DOHH2 (cell line): ENCODE measurements around the gene UBR2.
A peak's percentile ranks its signal among the peaks of the same experiment; 100 is the strongest.

Source experiments
- H3F3A ChIP-seq: fragments of 200-600 bp; sonication (generic), shearing (Covaris generic); 2 replicates; pipeline ENCODE4 v1.6.0; 2016; ENCODE audit warnings: antibody characterized with exemption, mild to moderate bottlenecking; ENCODE audit not compliant: control insufficient read depth, insufficient read depth
- H3K27ac ChIP-seq: fragments of 200-600 bp; sonication (generic); 2 replicates; pipeline ENCODE4 v1.5.1; 2014; ENCODE audit warnings: low read depth, mild to moderate bottlenecking, low read length, moderate library complexity
- H3K27me3 ChIP-seq: fragments of 200-600 bp; sonication (generic); 2 replicates; pipeline ENCODE4 v1.6.1; 2014; ENCODE audit warnings: mild to moderate bottlenecking, low read length, mixed read lengths; ENCODE audit not compliant: control insufficient read depth
- H3K36me3 ChIP-seq: fragments of 200-600 bp; sonication (generic); 2 replicates; pipeline ENCODE4 v1.6.1; 2014; ENCODE audit warnings: mild to moderate bottlenecking, low read length, moderate library complexity, mixed read lengths; ENCODE audit not compliant: control insufficient read depth
- H3K4me1 ChIP-seq: fragments of 200-600 bp; sonication (generic); 2 replicates; pipeline ENCODE4 v1.6.1; 2014; ENCODE audit warnings: mild to moderate bottlenecking, low read length, mixed read lengths; ENCODE audit not compliant: control insufficient read depth
- H3K4me2 ChIP-seq: fragments of 200-600 bp; sonication (generic); 2 replicates; pipeline ENCODE4 v1.6.0; 2014; ENCODE audit warnings: mild to moderate bottlenecking, low read length, moderate library complexity
- H3K4me3 ChIP-seq: fragments of 200-600 bp; sonication (generic); 2 replicates; pipeline ENCODE4 v1.5.1; 2014; ENCODE audit warnings: mild to moderate bottlenecking, low read length, mixed read lengths
- H3K79me2 ChIP-seq: fragments of 200-600 bp; sonication (generic); 2 replicates; pipeline ENCODE4 v1.6.1; 2014; ENCODE audit warnings: mild to moderate bottlenecking, low read length, mixed read lengths; ENCODE audit not compliant: control insufficient read depth
- H3K9me2 ChIP-seq: fragments of 200-600 bp; sonication (generic); replicated peaks from 2 replicates; pipeline ENCODE4 v1.6.1; 2014; ENCODE audit warnings: mild to moderate bottlenecking, low read length, mixed read lengths; ENCODE audit not compliant: control insufficient read depth
- H3K9me3 ChIP-seq: fragments of 200-600 bp; sonication (generic); 2 replicates; pipeline ENCODE4 v1.6.1; 2014; ENCODE audit warnings: antibody characterized with exemption, low read length, mixed read lengths; ENCODE audit not compliant: control insufficient read depth, insufficient read depth
- H4K20me1 ChIP-seq: fragments of 200-600 bp; sonication (generic); 2 replicates; pipeline ENCODE4 v1.6.0; 2014; ENCODE audit warnings: low read depth, mild to moderate bottlenecking, antibody characterized with exemption, low read length, moderate library complexity; ENCODE audit not compliant: control insufficient read depth, insufficient read depth
- EZH2phosphoT487 ChIP-seq: fragments of 200-600 bp; sonication (generic); IDR thresholded peaks from 2 replicates; pipeline ENCODE4 v1.6.1; 2017; ENCODE audit warnings: borderline replicate concordance, mild to moderate bottlenecking, antibody characterized with exemption, low read length, moderate library complexity, mixed read lengths
- TF ChIP-seq, protein P1 (sequence below): fragments of 200-600 bp; sonication (generic); IDR thresholded peaks from one replicate; pipeline ENCODE4 v1.5.1; 2014; ENCODE audit warnings: antibody characterized with exemption, mild to moderate bottlenecking, low read depth, low read length; ENCODE audit not compliant: poor library complexity, severe bottlenecking

UBR2 gene

DNA sequence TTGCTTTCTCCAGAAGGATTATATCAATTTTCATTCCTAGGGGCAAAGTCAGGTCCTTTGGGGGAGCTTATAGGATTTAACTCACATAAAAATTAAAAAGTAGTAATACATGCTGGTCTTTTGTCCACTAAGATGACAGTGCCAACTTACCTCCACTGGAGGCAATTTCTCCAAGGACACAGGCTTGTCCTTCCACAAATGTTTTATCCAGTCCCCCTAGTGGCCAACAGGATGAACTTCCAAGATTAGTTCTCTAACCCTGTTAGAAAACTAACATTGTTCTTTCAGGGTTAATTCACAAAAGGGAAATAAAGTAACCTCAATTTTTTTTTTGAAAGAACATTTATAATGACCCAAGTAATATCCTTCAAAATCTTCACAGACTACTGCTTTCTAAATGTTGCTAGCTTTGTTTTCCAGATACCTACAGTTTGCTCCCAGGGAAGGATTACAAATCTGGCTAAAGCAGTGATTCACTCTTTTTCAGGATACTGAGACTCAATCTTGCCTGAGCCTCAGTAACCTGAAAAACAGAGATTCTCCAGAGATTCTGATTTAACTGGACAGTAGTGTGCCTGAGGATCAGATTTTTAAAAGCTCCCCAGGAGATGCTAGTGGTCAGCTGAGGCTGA, 31.7 kb upstream of the UBR2 start:
- Histone ChIP-seq H3K36me3 (no peaks in the 10 kb centered on the region), H3K9me3 (no peaks in the 10 kb centered on the region), H3K4me2 (no peak overlapping the region), H3K79me2 (no peaks in the 10 kb centered on the region), H3K27ac (no peak overlapping the region), H3F3A (no peaks in the 10 kb centered on the region), H3K9me2 (no peaks in the 10 kb centered on the region), H3K27me3 (no peaks in the 10 kb centered on the region), H3K4me3 (no peak overlapping the region), H3K4me1 (peaks cover 4% of the 10 kb centered on the region), H4K20me1 (no peaks in the 10 kb centered on the region)
- TF ChIP-seq, protein P1, sequence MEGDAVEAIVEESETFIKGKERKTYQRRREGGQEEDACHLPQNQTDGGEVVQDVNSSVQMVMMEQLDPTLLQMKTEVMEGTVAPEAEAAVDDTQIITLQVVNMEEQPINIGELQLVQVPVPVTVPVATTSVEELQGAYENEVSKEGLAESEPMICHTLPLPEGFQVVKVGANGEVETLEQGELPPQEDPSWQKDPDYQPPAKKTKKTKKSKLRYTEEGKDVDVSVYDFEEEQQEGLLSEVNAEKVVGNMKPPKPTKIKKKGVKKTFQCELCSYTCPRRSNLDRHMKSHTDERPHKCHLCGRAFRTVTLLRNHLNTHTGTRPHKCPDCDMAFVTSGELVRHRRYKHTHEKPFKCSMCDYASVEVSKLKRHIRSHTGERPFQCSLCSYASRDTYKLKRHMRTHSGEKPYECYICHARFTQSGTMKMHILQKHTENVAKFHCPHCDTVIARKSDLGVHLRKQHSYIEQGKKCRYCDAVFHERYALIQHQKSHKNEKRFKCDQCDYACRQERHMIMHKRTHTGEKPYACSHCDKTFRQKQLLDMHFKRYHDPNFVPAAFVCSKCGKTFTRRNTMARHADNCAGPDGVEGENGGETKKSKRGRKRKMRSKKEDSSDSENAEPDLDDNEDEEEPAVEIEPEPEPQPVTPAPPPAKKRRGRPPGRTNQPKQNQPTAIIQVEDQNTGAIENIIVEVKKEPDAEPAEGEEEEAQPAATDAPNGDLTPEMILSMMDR: peak; percentile 81
- TF ChIP-seq EZH2phosphoT487: no peak

DNA sequence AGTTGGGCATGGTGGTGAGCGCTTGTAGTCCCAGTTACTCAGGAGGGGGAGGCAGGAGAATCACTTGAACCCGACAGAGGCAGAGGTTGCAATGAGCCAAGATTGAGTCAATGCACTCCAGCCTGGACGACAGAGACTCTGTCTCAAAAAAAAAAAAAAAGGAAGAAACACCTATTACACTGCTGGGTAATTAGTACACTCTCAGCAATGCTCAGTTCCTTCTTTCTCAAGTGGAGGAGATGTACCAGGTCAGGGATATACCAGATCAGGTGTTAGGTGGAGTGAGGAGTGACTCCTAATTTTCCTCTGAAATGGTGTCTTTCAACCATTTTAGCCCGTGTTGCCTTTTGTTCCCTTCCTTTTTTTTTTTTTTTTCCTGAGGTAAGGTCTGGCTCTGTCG, 30.0 kb upstream of the UBR2 start:
- TF ChIP-seq, protein P1: no peak
- no peak for TF ChIP-seq EZH2phosphoT487
- Histone ChIP-seq H3F3A (no peaks in the 10 kb centered on the region), H3K4me3 (no peak overlapping the region), H3K27me3 (no peaks in the 10 kb centered on the region), H4K20me1 (no peaks in the 10 kb centered on the region), H3K4me1 (peaks cover 4% of the 10 kb centered on the region), H3K9me2 (no peaks in the 10 kb centered on the region), H3K36me3 (no peaks in the 10 kb centered on the region), H3K4me2 (no peak overlapping the region), H3K9me3 (no peaks in the 10 kb centered on the region), H3K79me2 (no peaks in the 10 kb centered on the region), H3K27ac (no peak overlapping the region)

DNA sequence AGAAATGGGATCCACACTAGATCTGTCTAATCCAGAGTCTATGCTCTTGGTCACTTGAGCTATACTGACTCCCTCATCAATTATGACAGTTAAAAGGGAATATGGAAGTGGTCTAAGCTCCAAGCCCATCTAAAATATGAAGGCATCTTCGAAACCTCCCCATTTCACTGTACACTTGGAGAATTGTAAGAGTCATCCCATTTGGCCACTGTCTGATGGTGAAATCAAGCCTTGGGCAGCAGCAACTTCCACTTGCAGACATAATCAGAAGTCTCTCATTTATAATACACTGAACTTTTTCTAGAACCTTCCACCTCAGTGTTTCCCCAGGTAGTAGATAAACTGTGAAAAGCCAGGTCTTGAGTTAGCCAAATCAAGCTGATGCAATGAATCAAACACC, 26.3 kb upstream of the UBR2 start:
- 0 out of 2 replicates have a peak, but pooled peaks cover 3% of the 10 kb centered on the region for H3F3A ChIP-seq
- no peak overlapping the region for H3K4me2 ChIP-seq
- no peak overlapping the region for H3K4me3 ChIP-seq
- H3K9me2 ChIP-seq: no peaks in the 10 kb centered on the region
- no peaks in the 10 kb centered on the region for H4K20me1 ChIP-seq
- H3K9me3 ChIP-seq: no peaks in the 10 kb centered on the region
- 0 out of 2 replicates have a peak, but pooled peaks cover 4% of the 10 kb centered on the region for H3K27me3 ChIP-seq
- H3K27ac ChIP-seq: no peak overlapping the region
- no peaks in the 10 kb centered on the region for H3K4me1 ChIP-seq
- H3K36me3 ChIP-seq: no peaks in the 10 kb centered on the region
- no peak for TF ChIP-seq EZH2phosphoT487
- TF ChIP-seq, protein P1: no peak
- H3K79me2 ChIP-seq: no peaks in the 10 kb centered on the region

DNA sequence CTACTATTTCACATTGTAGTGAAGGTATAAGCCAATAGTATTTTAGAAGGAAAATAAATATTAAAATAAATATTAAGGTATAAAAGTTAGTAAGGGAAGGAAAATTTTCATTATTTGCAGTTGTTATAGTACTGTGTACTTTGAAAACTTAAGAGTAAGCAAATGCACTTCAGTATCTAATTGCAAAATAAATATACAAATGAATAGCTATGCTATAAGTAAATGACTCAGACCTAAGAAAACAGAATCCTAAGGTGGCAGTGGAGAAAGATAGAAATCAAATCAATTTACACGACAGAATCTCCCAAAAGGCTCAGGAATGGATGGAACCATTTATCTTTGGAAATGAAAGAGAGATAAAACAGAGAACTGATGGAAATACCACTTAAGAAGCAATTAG, 24.7 kb upstream of the UBR2 start:
- Histone ChIP-seq H3F3A (0 out of 2 replicates have a peak, but pooled peaks cover 3% of the 10 kb centered on the region), H3K4me2 (no peak overlapping the region), H4K20me1 (no peaks in the 10 kb centered on the region), H3K36me3 (no peaks in the 10 kb centered on the region), H3K9me3 (no peaks in the 10 kb centered on the region), H3K4me3 (no peak overlapping the region), H3K9me2 (no peaks in the 10 kb centered on the region), H3K79me2 (no peaks in the 10 kb centered on the region), H3K4me1 (no peaks in the 10 kb centered on the region), H3K27me3 (0 out of 2 replicates have a peak, but pooled peaks cover 4% of the 10 kb centered on the region), H3K27ac (no peak overlapping the region)
- TF ChIP-seq EZH2phosphoT487: no peak
- TF ChIP-seq, protein P1: no peak
